Measurements from ENCODE around the gene SSTR3.
A peak's percentile ranks its signal among the peaks of the same experiment; 100 is the strongest.
"Not testable (repeated sequence)": the region's sequence is repeated elsewhere in the genome, so short reads cannot be mapped to it uniquely, and the experiment has no call there.

SSTR3 gene

GRCh38 chr22:37182949-37183245, 29.4 kb downstream of the SSTR3 start:
- DNase-seq, result no peak

DNA sequence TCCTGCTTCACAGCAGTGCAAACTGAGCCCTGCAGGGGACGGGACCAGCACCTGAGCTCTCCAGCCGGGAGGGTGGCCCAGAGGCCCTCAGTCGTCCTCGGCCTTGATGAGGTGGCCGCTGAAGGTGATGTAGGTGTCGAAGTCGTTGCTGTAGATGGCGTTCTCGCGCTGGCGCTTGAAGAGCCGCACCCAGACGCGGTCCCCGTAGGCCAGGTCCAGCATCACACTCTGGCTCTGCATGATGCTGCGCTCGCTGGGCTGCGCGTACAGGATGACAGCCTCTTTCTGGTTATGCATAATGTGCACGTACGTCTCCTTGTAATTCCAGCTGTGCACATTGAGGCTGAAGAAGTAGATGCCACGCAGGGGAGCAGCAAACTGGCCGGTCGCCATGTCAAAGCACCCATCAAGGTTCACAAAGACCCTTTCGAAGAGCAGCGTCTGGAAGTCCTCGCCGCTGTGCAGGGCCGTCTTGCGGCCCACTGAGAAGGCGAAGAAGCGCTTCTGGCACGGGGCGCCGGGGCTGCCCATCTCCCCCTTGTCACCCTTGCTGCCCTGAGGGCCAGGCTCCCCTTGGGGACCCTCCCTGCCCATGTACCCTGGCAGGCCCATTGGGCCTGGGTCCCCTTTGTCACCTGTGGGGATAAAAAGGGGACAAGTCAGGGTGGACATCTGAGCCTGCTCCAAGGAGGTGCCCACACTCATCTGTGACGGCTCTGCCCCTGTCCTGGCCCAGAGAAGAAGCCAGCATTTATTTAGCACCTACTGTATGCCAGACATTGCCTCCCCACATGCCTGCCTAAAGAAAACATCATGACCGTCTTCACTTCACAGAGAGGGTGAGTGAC, 30.0 kb downstream of the SSTR3 start:
- DNase-seq, result no peak

DNA sequence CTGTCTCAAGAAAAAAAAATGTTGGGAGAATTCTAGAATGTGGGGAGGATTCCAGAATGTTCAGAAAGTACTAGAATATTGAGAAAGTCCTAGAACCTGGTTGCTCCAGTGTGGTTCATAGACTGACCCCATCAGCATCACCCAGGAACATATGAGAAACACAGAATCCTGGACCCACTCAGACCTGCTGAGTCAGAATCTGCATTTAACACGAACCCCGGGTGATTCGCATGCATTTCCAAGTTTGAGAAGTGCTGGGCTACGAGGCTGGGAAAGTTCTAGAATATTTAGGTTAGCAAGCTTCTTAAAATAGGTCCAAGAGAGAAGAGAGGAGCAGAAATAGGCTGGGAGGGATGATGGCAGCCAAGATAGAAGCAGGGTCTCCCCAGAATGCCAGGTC, 30.6 kb downstream of the SSTR3 start:
- no peak for DNase-seq

- DNase-seq, result no peak
Measured at GRCh38 chr22:37180531-37181231, 31.6 kb downstream of the SSTR3 start.

DNA sequence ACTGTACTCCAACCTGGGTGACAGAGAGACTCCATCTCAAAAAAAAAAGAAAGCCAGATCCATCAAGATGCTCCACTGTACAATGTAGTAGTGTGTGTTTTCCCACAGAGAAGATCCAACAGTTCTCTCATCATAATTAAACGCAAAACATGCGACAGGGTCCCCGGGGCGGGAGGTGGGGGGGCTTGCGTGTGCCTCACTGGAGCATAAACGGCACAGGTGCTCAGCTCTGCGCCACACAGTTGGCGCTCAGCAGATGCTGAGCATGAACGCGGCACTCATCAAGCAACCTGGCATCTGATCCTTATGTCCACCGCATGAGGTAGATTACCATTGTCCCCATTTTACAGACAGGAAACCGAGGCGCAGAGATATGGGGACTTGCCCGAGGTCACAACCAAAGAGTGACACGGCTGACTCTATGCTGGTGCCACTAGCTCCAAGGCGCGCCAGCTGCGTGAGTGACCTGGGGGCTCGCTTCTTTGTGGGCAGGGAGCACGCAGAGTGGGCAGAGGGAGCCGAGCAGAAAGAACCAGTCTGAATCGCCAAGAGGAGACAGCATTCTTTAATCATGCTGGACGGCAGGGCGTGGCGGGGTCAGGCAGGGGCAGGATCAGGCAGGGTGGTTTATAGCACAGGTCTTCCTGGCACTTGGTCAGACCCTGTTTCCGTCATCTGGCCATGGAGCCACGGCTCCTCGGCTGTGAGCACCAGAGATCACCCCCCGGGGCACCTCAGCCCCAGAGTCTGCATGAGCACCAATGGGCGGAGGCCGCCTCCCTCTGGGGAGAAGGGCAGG, 32.5 kb downstream of the SSTR3 start:
- no peak for DNase-seq

DNA sequence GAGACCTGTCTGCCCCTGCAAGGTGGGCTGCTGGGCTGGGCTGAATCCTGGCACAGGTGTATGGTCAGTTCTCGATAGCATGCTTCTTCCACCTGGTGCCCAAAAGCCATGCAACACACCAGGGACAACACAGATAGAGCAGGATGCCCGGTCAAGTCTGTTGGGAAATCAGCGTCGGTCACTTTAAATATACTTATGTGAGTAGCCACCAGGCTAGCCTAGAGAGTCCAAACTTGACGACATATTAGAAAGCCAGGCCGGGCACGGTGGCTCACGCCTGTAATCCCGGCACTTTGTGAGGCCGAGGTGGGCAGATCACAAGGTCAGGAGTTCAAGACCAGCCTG, 33.2 kb downstream of the SSTR3 start:
- DNase-seq, result no peak

GRCh38 chr22:37178350-37179125, 33.7 kb downstream of the SSTR3 start:
- peak in 3 of 56 donors; percentile 5 to 55 (median 19) for DNase-seq

DNA sequence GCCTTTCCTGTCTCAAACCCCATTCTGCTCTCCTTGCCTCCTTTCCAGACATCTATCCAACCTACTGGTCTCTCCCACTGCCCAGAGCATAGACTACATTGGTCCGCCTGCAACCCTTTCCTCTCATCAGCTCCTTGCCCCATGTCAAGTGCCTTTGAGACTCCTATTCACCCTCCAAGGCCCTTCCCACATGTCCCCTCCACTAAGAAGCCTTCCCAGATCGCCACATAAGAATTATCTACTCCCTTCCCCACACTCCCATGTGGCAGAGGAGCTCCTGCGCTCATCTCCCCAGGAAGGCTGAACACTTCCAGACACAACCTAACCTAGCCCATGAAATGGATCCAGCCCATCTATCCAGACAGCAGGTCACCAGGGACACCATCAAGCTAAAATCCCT, 34.5 kb downstream of the SSTR3 start:
- DNase-seq, result no peak

GRCh38 chr22:37177221-37177620, 35.1 kb downstream of the SSTR3 start:
- DNase-seq, result no peak

DNA sequence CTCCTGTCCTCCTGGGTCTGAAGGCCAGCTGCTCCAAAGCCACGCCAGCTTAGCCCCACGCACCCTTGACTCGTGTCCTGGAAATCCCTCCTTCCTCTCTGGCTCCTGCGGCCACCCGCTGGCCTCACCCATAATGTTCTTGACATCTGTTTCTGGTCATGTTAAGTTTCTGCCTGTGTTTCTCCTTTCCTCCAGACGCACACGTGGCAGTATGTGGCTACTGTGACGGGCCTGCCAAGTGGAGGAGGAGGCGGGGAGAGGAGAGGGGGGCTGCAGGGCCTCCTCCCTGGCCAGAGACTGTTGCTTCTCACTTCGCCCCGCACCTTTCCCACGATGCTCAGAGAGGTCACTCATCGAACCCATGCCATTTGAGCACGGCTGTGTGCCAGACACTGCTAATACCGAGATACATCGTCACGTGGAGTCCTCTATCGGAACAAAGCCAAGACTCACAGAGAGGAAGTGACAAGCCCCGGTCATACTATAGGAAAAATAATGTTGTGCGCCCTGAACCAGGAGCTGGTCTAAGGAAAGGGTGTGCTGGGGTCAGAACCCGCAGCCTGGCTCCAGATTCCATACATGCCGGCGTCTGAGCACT, 35.7 kb downstream of the SSTR3 start:
- DNase-seq, result peak in 19 of 56 donors; percentile 5 to 51 (median 29)

DNA sequence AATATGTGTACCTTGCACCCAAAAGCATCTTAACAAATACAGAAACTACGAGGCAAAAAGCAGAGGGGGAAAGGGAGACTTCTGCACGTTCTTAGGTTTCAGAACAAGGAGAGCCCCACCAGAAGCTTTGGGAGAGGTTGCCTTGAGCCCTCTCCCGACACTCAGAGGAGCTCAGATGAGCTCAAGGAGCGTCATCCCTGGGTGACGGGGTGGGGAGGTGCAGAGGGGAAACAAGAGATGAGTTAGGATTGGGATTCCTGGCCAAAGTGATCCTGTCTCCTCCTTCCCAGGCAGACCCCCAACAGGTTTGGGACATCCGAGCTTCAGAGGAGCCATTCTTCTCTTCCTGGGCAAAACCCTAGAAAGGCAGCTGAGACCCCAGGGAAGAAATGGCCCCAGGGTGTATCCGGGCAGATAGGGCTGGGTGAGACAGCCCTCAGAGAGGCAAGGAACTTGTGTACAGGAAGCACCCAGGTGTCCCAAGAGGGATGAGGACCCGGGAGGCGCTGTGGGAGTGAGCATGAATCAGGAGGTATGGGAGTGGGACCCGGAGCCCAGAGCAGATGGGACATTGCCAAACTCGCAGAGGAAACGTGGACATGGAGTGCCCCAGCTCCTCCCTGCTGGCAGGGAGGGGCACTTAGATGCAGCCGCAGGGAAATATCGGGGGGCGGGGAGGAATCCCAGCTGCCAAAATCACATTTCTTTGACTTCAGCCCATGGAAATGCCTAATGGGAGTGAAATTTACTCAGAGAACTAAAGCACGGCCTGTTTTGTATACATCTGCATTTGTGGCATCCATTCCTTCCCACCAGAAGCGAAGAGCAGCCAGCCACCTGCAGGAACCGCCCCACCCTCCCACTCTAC, 36.6 kb downstream of the SSTR3 start:
- DNase-seq, result no peak

DNA sequence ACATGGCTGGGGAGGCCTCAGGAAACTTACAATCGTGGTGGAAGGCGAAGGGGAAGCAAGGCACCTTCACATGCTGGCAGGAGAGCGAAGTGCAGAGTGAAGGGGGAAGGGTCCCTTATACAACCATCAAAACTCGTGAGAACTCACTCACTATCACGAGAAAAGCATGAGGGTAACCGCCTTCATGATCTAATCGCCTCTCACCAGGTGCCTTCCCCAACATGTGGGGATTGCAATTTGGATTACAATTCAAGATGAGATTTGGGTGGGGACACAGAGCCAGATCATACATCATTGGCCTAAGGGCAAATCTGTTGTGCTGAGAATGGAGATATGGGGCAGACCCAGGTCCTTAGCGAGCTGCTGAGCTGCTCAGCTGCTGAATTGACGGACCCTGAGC, 37.3 kb downstream of the SSTR3 start:
- DNase-seq, result no peak

GRCh38 chr22:37173709-37174108, 38.6 kb downstream of the SSTR3 start:
- DNase-seq, result no peak

- DNase-seq, result no peak
Measured at GRCh38 chr22:37172266-37173245, 39.7 kb downstream of the SSTR3 start.

DNA sequence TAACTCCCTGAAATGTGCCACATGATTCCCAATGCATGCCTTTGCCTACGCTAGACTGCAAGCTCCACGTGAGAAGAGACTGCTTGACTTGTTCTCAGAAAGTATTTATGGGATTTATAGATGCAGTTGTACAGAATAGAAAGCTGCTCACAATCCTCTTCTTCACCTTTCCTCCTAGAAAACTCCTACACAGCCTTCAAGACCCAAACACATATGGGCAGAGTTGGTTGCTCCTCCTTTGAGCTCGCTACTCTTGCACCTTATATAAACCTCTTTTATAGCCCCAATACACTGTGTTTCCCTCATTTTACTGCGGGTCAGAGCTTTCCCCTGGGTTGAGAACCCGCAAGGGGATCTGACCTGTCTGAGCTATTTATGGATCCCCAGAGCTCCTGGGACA, 40.6 kb downstream of the SSTR3 start:
- DNase-seq, result no peak

GRCh38 chr22:37170689-37171405, 41.4 kb downstream of the SSTR3 start:
- not testable (repeated sequence) for DNase-seq

DNA sequence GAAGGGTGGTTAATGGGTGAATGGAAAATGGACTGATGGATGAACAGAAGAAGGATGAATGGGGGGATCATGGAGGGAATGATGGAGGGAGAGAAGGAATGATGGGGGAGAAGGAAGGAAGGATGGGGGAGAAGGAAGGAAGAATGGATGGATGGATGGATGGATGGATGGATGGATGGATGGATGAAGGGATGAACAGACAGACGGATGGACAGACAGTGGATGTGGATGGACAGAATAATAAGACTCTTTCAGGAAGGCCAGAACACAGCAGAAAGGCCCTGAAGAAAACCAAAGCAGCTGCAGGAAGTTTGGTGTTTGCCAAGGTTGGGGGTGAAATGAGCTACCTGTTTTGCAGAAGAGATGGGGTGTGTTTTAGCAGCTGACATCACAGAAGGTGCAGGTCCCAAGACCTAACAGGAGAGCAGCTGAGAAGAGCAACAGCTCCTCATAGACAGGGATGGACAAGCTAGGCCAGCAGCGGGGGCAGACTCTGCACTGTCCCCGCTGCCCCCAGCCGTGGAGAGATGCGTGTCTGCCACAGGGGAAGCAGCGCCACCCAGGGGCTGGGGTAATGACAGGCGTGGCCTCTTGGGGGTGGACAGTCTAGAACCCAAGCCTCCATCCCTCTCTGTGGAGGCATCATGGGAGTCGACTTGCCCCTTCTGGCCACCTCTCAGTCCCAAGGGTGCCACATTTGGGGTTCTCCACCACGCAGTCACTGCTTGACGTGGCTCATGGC, 42.2 kb downstream of the SSTR3 start:
- DNase-seq, result no peak
